HL-60/S4 treated with phorbol 12-myristate 13-acetate at 8.2 ng/mL for 4 days and 3 days (cell line): Measurements from ENCODE around the gene FAM149A.

Experiments used
- in situ Hi-C: fragments of 300-500 bp; cut with MboI; formaldehyde crosslinking; loops from 2 replicates; pipeline ENCODE4 v1.15.0; 2022; ENCODE audit warnings: low sequenced_read_pairs

The FAM149A gene

DNA sequence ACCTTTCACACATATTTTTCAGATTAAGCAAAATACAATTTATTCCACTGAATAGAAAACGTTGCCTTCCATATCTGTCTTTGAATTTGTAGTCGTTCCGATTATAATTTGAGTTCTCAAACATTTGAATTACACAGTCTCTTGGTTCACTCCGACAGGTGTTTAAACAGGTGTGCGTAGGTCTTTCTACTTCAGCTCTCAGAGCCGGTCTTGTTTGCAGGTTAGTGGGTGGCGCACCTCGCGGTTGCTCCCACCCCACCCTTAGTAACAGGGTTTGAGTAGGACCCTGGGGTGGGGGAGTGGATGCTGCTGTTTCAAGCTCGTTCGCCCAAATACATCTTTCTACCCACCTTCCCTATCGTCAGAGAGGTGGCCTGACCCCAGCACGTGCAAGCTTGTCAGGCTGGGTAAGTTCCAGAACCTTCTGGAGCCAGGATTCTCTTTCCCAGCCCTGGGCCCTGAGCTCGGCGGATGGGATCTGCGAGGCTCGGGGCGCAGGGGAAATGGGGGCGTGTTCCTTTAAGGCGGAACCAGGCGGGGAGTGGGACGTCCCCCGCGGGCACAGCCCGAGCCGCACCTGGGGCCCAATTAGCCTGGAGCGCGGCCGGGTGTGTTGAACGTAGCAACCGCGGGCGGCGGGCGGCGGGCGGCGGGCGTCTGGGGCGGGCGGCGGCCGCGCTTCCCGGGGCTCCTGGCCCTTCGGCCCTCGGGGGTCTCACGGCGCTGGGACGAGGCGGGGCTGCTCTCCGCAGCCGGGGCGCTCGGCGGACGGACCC, at the start of gene FAM149A:
Gene FAM149A (plus strand): TSS at position 591 of the 776 bp plus-strand sequence.
- in situ Hi-C loops = no loop called here

DNA sequence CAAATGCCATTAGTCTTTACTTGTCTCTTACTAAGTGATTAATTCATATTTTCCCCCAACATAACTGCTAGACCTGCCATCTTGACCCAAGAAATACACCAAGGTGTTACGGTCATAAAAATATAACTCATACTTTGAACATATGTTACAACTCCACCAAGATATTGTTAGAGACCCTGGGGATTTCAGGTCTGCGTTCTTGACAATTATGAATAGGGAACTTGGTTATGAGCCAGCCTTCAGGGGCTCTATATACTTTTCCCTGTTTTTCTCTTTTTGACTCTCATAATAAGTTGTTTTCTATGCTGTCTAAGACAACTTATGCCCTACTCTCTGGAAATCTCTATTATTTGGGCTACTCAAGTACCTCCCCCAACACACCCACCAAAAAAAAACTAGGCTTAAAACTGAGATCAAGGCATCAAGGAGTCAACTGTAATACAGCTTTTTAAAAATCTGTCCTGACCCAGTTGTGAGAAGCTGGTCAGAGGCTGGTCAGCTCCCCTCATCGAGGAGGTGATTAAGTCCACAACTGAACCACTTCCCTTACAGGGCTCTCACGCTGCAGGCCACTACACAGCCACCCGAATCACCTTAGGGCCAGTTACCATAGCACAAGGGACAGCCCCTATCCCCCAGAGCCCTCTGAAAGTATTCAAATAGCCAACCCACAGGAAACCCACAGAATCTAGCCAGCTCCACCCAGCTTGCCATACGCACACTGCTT, 46.1 kb upstream of the FAM149A start:
- in situ Hi-C loops = no loop called here

DNA sequence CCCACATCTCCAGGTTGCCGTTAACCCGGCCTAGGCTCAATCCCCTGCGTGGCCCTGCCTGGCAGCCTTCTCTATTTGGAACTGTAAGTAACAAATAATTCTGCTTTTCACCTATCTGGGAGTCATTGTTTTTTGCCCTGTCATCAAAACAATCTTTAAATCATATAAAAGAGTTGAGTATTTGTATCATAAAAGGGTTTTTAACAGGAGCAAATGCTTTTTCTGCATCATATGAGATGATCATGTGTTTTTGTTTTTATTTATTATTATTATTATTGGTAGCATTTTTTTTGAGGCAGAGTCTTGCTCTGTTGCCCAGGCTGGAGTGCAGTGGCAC, 45.6 kb upstream of the FAM149A start:
- in situ Hi-C loops = no loop called here

DNA sequence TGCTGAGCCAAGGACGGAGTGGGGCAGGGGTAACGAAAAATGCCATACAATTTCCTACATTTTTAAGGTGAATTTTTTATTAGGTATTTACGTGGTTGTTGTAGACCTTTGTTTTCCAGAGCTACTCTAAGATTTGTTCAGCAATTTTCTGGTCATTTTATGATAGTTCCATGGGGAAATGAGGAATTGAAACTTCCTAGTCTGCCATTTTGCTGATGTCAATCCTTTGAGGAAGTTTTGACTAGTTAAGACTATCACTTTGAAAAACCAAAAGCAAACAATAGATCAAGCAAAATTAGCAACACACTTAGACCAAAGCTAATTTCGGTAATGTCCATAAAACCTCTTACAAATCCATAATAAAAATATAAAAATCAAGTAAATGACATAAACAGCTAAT, 42.6 kb upstream of the FAM149A start:
- in situ Hi-C loops = no loop called here

DNA sequence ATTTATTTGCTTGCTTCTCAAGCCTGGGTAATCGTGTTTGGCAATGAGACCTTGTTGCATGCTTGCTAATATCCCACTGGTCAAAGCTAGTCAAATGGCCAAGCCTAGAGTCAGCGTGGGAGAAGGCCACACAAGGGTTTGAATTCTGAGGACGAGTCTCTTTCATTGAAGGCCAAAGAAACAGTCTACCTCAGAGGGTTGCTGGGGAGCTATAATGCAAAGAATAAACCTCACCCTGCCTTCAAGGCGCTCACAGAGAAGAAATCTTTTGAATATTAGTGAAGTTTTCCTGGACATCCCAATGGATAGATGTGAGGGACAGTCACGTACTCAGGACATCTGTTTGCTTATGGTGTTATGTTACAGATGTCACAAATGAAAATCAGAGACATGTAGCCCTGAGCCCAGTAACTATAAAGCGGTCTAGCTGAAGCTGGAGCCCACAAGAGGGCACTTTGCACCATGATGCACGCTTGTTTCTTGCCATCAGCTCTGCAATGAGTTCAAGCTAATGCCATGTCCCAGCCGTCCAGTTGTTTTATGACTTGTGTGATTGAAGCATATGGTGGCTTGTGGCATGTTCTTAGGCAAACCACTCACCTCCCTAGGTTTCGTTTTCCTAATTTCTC, 36.6 kb upstream of the FAM149A start:
- in situ Hi-C loops = no loop called here

DNA sequence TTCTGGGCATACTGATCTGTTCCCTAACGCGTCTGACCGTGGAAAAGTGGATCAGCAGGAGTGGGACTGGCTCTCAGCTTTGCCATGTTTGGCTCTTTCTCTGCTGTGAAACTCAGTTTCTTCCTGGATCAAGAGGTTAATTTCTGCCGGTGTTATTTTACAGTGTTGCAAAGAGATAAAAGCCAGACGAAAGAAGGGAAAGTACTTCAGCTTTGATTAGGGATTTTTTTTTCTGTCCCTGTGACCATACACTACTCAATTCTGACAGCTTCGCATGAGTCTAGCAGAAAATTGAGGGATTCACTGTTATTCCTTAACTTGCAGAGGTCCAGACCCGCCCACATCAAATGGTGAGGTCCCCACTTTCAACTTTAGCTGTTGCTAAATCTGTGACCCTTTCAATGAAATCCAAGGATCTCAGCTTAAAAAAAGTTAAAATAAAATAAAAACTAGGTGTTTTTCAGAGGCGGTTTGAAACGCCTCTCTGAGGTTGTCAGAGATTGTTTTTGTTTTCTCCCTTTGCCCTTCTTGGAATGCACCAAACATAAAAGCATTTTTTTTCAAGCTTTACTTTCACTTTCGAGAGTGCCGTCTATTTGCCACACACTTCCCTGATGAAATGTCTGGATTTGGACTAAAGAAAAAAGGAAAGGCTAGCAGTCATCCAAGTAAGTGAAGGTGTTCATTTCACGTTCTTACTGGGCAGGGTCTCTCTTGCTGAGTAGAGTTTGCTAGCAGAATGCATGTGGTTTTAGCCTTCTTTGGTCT, 35.7 kb upstream of the FAM149A start, which contains the start of gene TLR3:
Gene TLR3 (plus strand): TSS at position 576 of the 768 bp plus-strand sequence. CDS start 7,464 bp downstream, outside the sequence.
- in situ Hi-C loops = no loop called here

DNA sequence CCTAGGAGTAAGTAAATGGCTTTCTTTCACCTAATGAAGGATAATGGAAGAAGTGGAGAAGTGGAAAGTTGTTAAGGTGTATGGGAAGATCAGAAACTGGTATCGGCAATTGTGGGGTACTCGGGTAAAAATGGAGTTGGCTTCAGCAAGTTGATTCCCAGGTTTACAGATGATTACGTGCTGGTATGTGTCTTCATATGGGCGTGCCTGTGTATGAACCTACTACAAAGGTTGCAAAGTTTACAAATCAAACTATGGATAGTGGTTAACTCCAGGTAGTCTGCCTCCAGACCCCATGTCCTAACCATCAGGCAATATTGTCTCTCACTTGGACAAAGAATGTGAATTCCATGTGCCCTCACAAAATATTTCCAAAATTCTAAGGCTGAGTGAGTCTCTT, 34.8 kb upstream of the FAM149A start:
- in situ Hi-C loops = no loop called here

DNA sequence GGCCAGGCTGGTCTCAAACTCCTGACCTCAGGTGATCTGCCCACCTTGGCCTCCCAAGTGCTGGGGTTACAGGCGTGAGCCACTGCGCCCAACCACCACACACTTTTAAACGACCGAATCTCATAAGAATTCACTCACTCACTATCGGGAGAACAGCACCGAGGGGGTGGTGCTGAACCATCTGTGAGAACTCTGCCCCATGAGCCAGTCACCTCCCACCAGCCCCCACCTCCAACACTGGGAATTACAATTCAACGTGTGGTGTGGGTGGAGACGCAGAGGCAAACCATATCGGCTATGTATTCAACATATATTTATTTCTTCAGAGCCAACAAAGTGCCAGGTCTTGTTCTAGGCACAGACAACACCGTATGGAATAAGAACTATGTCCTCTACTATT, 32.0 kb upstream of the FAM149A start:
- in situ Hi-C loops = no loop called here

DNA sequence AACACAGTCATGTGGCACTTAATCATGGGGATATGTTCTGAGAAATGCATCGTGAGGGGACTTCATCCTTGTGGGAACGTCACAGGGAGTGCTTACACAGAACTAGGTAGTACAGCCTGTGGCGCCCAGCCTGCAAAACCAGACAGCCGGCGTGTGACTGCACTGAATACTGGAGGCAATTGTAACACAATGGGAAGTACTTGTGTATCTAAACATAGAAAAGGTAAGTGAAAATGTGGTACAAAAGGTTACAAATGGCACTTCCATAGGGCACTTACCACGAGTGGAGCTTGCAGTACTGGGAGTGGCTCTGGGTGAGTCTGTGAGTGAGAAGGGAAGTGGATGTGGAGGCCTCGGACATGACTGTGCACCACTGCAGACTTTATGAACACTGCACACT, 30.3 kb upstream of the FAM149A start:
- in situ Hi-C loops = no loop called here

DNA sequence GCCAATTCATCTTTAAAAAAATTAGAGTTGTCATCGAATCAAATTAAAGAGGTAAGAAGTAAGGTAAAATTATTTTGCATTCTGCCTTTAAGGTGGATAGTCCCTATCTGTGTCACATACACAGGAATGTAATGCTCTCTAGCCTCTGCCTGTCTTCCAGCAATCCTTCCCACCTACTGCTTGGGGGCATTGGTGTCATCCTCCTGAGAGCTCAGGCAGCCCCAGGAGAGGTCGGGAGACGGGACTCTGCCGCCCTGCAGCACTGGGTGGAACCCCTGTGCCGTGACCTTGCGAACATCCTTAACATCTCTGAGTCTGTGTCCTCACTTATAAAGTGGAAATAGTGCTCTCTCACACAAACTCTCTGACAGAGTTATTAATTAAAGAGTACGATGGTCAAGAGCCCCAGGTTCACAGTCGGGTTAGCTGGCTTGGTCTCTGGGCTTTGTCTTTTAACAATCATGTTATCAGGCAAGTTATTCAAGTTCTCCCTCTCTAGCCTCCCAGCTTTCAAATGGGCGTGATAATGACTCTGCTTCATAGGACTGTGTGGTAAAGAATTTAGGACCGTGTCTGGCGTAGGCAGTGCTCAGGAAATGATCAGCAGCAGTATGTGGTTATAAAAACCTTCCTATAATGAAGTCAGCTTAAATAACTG, 25.4 kb upstream of the FAM149A start:
- in situ Hi-C loops = no loop called here

DNA sequence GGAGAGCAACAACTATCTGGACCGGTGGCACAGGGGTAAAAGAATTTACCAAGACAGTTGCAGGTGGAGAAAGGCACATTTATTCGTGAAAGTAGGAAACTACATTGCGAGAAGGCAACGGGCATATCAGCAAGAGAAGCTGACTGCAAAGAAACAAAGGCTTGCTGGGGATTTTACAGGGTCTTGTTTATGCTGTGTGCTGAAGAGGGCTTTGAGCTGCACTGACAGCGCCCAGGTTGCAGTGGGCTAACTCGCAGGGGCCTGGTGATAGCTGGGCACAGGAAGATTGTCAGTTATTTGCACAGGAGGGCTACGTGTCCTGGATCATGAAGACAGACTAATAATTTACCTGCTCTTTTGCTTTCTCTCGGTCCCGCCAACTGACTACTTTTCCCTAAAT, 24.8 kb upstream of the FAM149A start:
- in situ Hi-C loops = no loop called here

DNA sequence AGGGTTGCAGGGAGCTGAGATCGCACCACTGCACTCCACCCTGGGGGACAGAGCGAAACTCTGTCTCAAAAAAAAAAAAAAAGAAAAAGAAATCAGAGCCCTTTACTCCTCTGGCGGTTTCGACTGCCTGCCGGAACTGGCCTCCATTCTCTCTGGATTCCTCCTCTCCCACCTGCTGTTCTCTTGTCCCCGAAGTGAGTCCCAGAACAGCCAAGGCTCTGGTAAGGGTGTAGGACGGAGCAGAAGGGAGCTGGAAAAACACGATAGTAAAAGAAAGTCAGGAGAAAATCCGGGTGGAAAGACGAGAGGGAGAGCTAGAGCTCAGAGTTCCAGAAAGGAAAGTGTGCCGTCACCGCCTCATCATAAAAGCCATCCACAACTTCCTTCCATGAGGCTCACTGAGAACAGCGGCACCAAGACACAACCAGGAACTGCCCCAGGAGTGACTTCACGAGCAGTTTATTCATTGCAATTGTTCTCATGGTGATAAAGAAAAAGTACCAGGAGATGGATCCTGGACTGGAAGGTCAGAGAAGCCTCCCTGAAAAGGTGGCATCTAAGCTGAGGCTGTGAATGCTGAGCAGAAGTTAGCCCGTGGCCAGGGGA, 23.2 kb upstream of the FAM149A start:
- in situ Hi-C loops = no loop called here

DNA sequence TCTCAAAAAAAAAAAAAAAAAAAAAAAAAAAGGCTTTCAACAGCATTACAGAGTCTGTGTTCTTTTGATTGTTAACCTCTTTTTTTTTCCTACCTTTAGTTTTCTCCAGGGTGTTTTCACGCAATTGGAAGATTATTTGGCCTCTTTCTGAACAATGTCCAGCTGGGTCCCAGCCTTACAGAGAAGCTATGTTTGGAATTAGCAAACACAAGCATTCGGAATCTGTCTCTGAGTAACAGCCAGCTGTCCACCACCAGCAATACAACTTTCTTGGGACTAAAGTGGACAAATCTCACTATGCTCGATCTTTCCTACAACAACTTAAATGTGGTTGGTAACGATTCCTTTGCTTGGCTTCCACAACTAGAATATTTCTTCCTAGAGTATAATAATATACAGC, 22.3 kb upstream of the FAM149A start:
- in situ Hi-C loops = no loop called here

DNA sequence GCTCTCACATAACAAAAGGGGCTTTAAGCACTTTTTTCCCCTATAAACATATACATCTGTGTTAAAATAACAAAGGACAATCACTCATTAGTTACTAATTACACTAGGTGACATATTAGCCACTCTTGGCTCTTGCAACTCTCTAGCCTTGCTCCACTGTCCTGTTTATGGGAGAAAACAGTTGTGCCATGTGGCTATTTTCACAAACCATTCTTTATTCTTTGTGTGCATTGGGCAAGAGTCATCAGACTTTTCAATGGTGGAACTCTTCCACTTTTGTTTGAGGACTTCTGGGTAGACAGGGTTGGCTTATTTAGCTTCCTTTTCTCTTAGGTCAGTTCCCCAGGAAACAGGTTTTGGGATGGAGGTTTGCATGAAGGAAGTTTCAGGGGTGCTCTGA, 16.0 kb upstream of the FAM149A start:
- in situ Hi-C loops = no loop called here

DNA sequence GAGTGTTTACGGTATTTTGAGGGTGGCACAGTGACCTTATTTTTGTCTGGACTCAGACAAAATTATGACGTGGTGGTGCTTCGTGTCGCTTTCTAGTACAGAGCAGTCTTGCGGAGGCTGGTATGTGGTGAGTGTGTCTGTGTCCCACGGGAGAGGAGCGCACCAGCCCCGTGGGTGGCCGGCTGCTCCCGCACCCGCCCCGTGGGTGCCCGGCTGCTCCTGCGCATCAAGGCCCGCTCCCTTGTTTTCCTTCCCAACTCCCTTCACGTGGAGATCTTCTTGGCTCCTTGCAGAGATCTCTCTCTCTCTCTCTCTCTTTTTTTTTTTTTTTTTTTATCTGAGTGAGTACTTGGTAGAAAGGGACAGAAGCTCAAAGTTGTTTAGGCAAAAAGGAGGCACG, 12.2 kb upstream of the FAM149A start:
- in situ Hi-C loops = no loop called here

DNA sequence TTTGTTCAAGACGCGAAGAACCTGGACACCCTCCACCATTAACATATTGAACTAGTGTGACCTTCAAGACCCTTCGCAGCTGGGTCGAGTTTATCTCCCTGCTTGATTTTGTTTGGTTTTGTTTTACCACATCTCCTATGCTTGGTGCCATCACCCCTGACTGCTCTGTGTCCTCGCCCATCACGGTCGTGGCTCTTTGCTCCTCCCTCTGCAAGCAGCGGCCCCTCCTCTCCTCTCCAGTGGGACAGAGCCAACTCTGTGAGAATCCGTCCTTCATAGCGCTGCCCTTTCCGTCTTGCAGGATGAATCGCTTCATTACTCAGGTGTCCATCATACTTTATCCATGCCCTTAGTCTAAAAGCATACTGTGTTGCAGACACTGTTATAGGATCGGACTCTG, 9.1 kb upstream of the FAM149A start:
- in situ Hi-C loops = no loop called here

DNA sequence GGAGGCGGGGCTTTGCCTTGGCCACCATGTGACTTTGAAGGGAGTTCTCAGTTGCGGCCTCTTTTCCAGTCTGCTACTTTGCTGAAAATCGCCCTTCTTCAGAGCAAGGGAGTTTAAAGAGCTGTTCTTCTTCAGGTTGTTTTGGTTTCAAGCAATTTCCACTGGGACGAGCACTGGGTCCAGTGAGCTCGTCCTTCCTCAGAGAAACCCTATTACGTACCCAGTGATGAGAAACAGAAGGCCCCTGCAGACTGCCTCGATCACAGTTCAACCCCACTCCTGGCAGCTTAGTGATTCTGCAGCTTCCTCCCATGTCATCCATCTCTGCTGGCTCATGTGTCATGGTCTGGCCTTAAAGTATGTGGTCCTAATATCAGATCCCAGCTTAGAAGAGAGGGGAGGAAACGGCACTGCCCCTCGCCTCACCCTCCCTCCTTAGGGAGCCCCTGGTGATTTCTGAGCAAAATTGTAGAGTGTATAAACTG, 7.8 kb upstream of the FAM149A start:
- in situ Hi-C loops = no loop called here

DNA sequence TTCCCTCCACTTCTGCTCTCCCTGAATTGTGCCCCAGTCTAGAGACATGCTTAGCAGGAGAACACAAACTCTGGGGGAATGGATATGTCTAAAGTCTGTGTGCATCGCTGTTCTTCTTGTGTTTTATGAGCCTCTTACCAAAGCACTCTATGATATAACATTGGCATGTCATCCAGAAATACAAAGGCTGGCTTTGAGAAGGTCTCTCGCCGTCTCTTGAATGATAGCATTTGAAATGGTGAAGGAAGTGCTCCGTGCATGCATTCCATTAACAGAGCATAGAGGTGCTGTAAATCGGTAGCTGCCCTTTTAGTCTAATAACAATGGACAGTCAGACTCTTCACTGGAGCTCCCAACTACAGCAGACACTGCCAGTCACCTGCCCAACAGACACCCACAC, 7.1 kb upstream of the FAM149A start:
- in situ Hi-C loops = no loop called here

DNA sequence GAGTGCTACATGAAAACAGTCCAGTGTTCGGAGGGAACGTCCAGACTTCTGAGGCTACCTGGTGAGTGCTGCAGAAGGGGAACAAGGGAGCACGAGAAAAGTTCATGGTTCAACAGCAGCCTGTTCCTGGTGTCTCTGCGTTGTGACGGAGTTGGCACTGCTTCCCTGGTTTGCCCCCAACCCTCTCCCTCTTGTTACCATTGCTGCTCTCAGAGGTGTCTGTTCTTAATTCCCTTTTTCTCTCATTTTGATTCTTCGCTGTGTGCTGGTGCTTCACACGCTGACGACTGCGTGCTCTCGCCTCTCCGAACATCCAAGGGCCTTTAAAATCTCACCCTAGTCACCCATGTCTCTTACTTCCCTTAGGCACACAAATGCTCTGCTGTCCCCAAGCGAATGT, 1.6 kb upstream of the FAM149A start:
- in situ Hi-C loops = no loop called here
